Astrocyte of the cerebellum (primary cell): Measurements from ENCODE around the gene TSHZ2.

Source experiments
- DNase-seq: peaks from one replicate; pipeline ENCODE4 v3.0.0-alpha.2; 2011; ENCODE audit warnings: low read depth
- H3K4me3 ChIP-seq: 2 replicates; pipeline ENCODE4 v1.5.1; 2011; ENCODE audit warnings: mild to moderate bottlenecking, low read depth, low read length, moderate library complexity
- CTCF ChIP-seq: IDR thresholded peaks from 2 replicates; pipeline ENCODE4 v1.5.1; 2012; ENCODE audit warnings: low read length, low read depth, moderate library complexity, mild to moderate bottlenecking; ENCODE audit errors: missing control alignments
- in situ Hi-C: cut with HindIII; loops from 2 replicates; pipeline ENCODE4 v1.10.0; 2017; ENCODE audit warnings: low sequenced_read_pairs

The TSHZ2 gene

GRCh38 chr20:53294804-53295203 lies 322.6 kb downstream of the TSHZ2 start:
- no peak for DNase-seq
- no peak overlapping the region for H3K4me3 ChIP-seq
- no peak for TF ChIP-seq CTCF

GRCh38 chr20:53296025-53296424 lies 323.9 kb downstream of the TSHZ2 start:
- no peak for DNase-seq
- no peak for TF ChIP-seq CTCF

More at GRCh38 chr20:53294804-53295203, 322.6 kb downstream of the TSHZ2 start:
- in situ Hi-C loops, result no loop called here

GRCh38 chr20:53296451-53297153 lies 324.4 kb downstream of the TSHZ2 start:
- in situ Hi-C loops, result no loop called here
- DNase-seq, result no peak

More at GRCh38 chr20:53296025-53296424, 323.9 kb downstream of the TSHZ2 start:
- in situ Hi-C loops, result no loop called here
- H3K4me3 ChIP-seq, result no peak overlapping the region

GRCh38 chr20:53297154-53297529 lies 325.0 kb downstream of the TSHZ2 start:
- no peak for DNase-seq
- H3K4me3 ChIP-seq, result no peak overlapping the region
- in situ Hi-C loops, result no loop called here
- TF ChIP-seq CTCF, result no peak

More at GRCh38 chr20:53296451-53297153, 324.4 kb downstream of the TSHZ2 start:
- no peak overlapping the region for H3K4me3 ChIP-seq
- no peak for TF ChIP-seq CTCF

GRCh38 chr20:53298260-53298659 lies 326.1 kb downstream of the TSHZ2 start:
- DNase-seq, result no peak
- in situ Hi-C loops, result no loop called here
- no peak overlapping the region for H3K4me3 ChIP-seq
- no peak for TF ChIP-seq CTCF

GRCh38 chr20:53298911-53299310 lies 326.8 kb downstream of the TSHZ2 start:
- no peak for DNase-seq
- H3K4me3 ChIP-seq, result no peak overlapping the region
- in situ Hi-C loops, result no loop called here
- TF ChIP-seq CTCF, result no peak
